HG03469 (cell line): Measurements from ENCODE around the gene NR3C2.

Experiments
- ATAC-seq: cut with Tn5 transposase; IDR thresholded peaks from one replicate; pipeline ENCODE4 v1.9.1; 2021; ENCODE audit warnings: mild to moderate bottlenecking, moderate library complexity, moderate number of reproducible peaks; ENCODE audit not compliant: unreplicated experiment

NR3C2 gene

GRCh38 chr4:148268835-148269234 lies 173.4 kb downstream of the NR3C2 start:
- no peak for ATAC-seq

- no peak for ATAC-seq
Observed at GRCh38 chr4:148266921-148267320, 175.3 kb downstream of the NR3C2 start.

GRCh38 chr4:148266240-148266639 lies 176.0 kb downstream of the NR3C2 start:
- ATAC-seq: no peak

GRCh38 chr4:148265627-148266026 lies 176.6 kb downstream of the NR3C2 start:
- ATAC-seq: no peak

- no peak for ATAC-seq
Observed at GRCh38 chr4:148263802-148264201, 178.4 kb downstream of the NR3C2 start.

- ATAC-seq: no peak
Observed at GRCh38 chr4:148263127-148263526, 179.1 kb downstream of the NR3C2 start.

GRCh38 chr4:148261848-148262247 lies 180.4 kb downstream of the NR3C2 start:
- no peak for ATAC-seq

GRCh38 chr4:148259841-148260240 lies 182.4 kb downstream of the NR3C2 start:
- ATAC-seq: no peak

GRCh38 chr4:148258535-148258934 lies 183.7 kb downstream of the NR3C2 start:
- ATAC-seq: no peak

GRCh38 chr4:148255344-148255720 lies 186.9 kb downstream of the NR3C2 start:
- ATAC-seq: no peak

- no peak for ATAC-seq
Observed at GRCh38 chr4:148254621-148255343, 187.4 kb downstream of the NR3C2 start.

GRCh38 chr4:148253768-148254167 lies 188.4 kb downstream of the NR3C2 start:
- no peak for ATAC-seq

- ATAC-seq: no peak
Observed at GRCh38 chr4:148248824-148249223, 193.4 kb downstream of the NR3C2 start.

- ATAC-seq: no peak
Observed at GRCh38 chr4:148245015-148245414, 197.2 kb downstream of the NR3C2 start.

GRCh38 chr4:148243837-148244236 lies 198.4 kb downstream of the NR3C2 start:
- no peak for ATAC-seq

- ATAC-seq: no peak
Observed at GRCh38 chr4:148240241-148240640, 202.0 kb downstream of the NR3C2 start.

- no peak for ATAC-seq
Observed at GRCh38 chr4:148239494-148239985, 202.7 kb downstream of the NR3C2 start.

GRCh38 chr4:148238811-148239493 lies 203.3 kb downstream of the NR3C2 start:
- ATAC-seq: no peak

GRCh38 chr4:148238086-148238485 lies 204.1 kb downstream of the NR3C2 start:
- no peak for ATAC-seq

- no peak for ATAC-seq
Observed at GRCh38 chr4:148235809-148236208, 206.4 kb downstream of the NR3C2 start.

- ATAC-seq: no peak
Observed at GRCh38 chr4:148229798-148230197, 212.4 kb downstream of the NR3C2 start.

- ATAC-seq: no peak
Observed at GRCh38 chr4:148229028-148229427, 213.2 kb downstream of the NR3C2 start.
